ENCODE results near the gene CADM1.

CADM1 gene

GRCh38 chr11:115515647-115516395, 11.6 kb upstream of the CADM1 start:
- DNase-seq: no peak

GRCh38 chr11:115506954-115507675, 2.9 kb upstream of the CADM1 start:
- no peak for DNase-seq

- no peak for DNase-seq
Observed at GRCh38 chr11:115505175-115505574, 960 bp upstream of the CADM1 start.

GRCh38 chr11:115503886-115504275, 334 bp downstream of the CADM1 start:
- DNase-seq: no peak

- peak; percentile 54 for DNase-seq
Observed at GRCh38 chr11:115503083-115503885, 931 bp downstream of the CADM1 start.

GRCh38 chr11:115502636-115503082, 1.6 kb downstream of the CADM1 start:
- DNase-seq: no peak

GRCh38 chr11:115501893-115502589, 2.2 kb downstream of the CADM1 start:
- no peak for DNase-seq

GRCh38 chr11:115501502-115501892, 2.7 kb downstream of the CADM1 start:
- no peak for DNase-seq

GRCh38 chr11:115500547-115501501, 3.4 kb downstream of the CADM1 start:
- DNase-seq: peak; percentile 28

- no peak for DNase-seq
Observed at GRCh38 chr11:115499891-115500290, 4.3 kb downstream of the CADM1 start.

GRCh38 chr11:115499241-115499799, 4.9 kb downstream of the CADM1 start:
- no peak for DNase-seq

- no peak for DNase-seq
Observed at GRCh38 chr11:115498354-115498753, 5.9 kb downstream of the CADM1 start.

GRCh38 chr11:115497303-115497702, 6.9 kb downstream of the CADM1 start:
- DNase-seq: peak; percentile 7

GRCh38 chr11:115496892-115497291, 7.3 kb downstream of the CADM1 start:
- DNase-seq: no peak

GRCh38 chr11:115493905-115494304, 10.3 kb downstream of the CADM1 start:
- no peak for DNase-seq

- DNase-seq: no peak
Observed at GRCh38 chr11:115493488-115493887, 10.7 kb downstream of the CADM1 start.

GRCh38 chr11:115489466-115489865, 14.7 kb downstream of the CADM1 start:
- DNase-seq: no peak

- DNase-seq: no peak
Observed at GRCh38 chr11:115488945-115489344, 15.3 kb downstream of the CADM1 start.

GRCh38 chr11:115481528-115481927, 22.7 kb downstream of the CADM1 start:
- no peak for DNase-seq

- DNase-seq: no peak
Observed at GRCh38 chr11:115480611-115481010, 23.6 kb downstream of the CADM1 start.

- no peak for DNase-seq
Observed at GRCh38 chr11:115477410-115477809, 26.8 kb downstream of the CADM1 start.

All from MV-4-11 (cell line).